SJSA1 (cell line): ENCODE measurements around the gene HLA-C. TPM values are rescaled to one million over a fixed set of nuclear protein-coding genes. Genes with fewer than 3 reads are reported as not detected.
A peak's percentile ranks its signal among the peaks of the same experiment; 100 is the strongest.
"Not testable (repeated sequence)": the region's sequence is repeated elsewhere in the genome, so short reads cannot be mapped to it uniquely, and the experiment has no call there.

Experiments
- DNase-seq, 2 experiments: peaks; one replicate each; pipeline ENCODE4 v3.0.0-alpha.2; 2015 to 2020; ENCODE audit warnings: low spot score in 2 of 2, low read depth in 1 of 2
- H3K27ac ChIP-seq: fragments of 250-450 bp; sonication (Bioruptor Pico); 2 replicates; pipeline ENCODE4 v1.5.1; 2020; ENCODE audit warnings: mild to moderate bottlenecking, moderate library complexity
- H3K27me3 ChIP-seq: fragments of 250-450 bp; sonication (Bioruptor Pico); replicated peaks from 2 replicates; pipeline ENCODE4 v1.5.1; 2020; ENCODE audit warnings: mild to moderate bottlenecking, moderate library complexity
- H3K36me3 ChIP-seq: fragments of 250-450 bp; sonication (Bioruptor Pico); 2 replicates; pipeline ENCODE4 v1.5.1; 2020; ENCODE audit warnings: mild to moderate bottlenecking
- H3K4me1 ChIP-seq: fragments of 250-450 bp; sonication (Bioruptor Pico); replicated peaks from 2 replicates; pipeline ENCODE4 v1.6.1; 2021; ENCODE audit warnings: mild to moderate bottlenecking
- H3K4me3 ChIP-seq: fragments of 250-450 bp; sonication (Bioruptor Pico); 2 replicates; pipeline ENCODE4 v1.5.1; 2020; ENCODE audit warnings: mild to moderate bottlenecking
- H3K9me3 ChIP-seq: fragments of 250-450 bp; sonication (Bioruptor Pico); replicated peaks from 2 replicates; pipeline ENCODE4 v1.5.1; 2020; ENCODE audit warnings: mild to moderate bottlenecking
- total RNA-seq: library from RNA; depleted of rRNA; stranded (reverse); fragments of >200 nt; shearing (Covaris generic); gene quantifications from 2 replicates; pipeline ENCODE4 v1.2.3, GENCODE V29; 2014

The HLA-C gene
- total RNA-seq, 1 experiment from 2014 or later = 818 TPM

DNA sequence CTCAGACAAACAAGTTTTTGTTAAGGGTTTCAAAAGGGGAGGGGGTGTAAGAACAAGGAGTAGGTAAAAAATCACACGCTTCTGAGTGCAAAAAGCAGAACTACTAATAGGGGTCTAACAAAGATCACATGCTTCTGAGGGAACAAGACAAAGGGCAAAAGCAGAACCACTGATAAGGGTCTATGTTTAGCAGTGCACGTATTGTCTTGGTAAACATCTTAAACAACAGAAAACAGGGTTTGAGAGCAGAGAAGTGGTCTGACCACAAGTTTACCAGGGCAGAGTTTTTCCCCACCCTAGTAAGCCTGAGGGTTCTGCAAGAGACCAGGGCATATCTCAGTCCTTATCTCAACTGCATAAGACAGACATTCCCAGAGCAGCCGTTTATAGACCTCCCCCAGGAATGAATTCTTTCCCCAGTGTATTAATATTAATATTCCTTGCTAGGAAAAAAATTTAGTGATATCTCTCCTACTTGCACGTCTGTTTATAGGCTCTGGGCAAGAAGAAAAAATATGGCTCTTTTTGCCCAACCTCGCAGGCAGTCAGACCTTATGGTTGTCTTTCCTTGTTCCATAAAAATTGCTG lies 8.5 kb downstream of the HLA-C start:
- H3K9me3 ChIP-seq, H3K36me3 ChIP-seq, H3K27ac ChIP-seq, H3K27me3 ChIP-seq, H3K4me3 ChIP-seq, DNase-seq, H3K4me1 ChIP-seq: not testable (repeated sequence)

DNA sequence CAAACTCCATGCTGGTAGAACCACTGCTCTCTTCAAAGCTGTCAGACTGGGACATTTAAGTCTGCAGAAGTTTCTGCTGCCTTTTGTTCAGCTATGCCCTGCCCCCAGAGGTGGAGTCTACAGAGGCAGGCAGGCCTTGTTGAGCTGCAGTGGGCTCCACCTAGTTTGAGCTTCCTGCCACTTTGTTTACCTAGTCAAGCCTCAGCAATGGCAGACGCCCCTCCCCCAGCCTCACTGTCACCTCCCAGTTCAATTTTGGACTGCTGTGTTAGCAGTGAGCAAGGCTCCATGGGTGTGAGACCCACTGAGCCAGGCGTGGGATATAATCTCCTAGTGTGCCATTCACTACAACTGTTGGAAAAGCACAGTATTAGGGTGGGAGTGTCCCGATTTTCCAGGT lies 11.9 kb downstream of the HLA-C start:
- not testable (repeated sequence) for DNase-seq, H3K27ac ChIP-seq, H3K27me3 ChIP-seq, H3K36me3 ChIP-seq, H3K9me3 ChIP-seq, H3K4me3 ChIP-seq, H3K4me1 ChIP-seq

DNA sequence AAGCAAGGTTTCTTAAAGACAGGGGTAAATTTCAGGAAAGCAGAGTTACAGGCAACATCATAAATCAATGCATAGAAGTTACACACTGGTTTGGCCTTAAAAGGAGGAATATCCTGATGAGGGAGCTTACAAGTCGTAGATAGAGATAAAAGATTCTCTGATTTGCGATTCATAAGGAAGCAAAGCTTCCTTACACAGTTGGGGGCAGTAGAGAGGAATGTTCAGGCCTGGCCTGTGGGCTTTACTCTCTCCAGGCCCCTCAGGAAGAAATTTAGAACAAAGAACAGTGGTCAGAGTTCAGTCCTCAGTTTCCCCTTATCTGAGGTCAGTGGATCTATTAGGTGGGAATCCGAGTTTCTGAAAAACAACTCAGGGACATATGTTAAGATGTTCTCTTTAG lies 19.3 kb downstream of the HLA-C start:
- Histone ChIP-seq H3K4me3 (no peak overlapping the region), H3K27me3 (peaks cover 22% of the 10 kb centered on the region), H3K27ac (no peak overlapping the region), H3K9me3 (peaks cover 8% of the 10 kb centered on the region), H3K4me1 (no peaks in the 10 kb centered on the region), H3K36me3 (no peaks in the 10 kb centered on the region)
- DNase-seq = no peak

DNA sequence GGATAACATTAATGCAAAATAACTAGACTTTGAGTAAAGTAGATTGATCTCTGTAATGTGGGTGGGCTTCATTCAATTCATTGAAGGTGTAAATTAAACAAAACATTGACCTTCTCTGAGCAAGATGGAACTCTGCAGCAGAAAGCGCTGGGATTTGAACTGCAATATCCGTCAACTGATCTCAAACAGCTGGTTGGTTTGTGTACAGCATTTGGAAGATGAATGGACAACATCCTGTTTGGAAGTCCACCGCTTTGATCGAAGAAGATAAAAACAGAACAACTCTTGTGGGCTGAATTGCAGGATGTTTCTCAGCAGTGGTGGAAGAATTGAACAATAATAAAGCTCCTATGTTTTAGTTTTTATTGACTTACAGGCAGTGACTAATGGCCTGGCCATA lies 20.6 kb downstream of the HLA-C start:
- H3K4me1 ChIP-seq = peaks cover 5% of the 10 kb centered on the region
- peaks cover 13% of the 10 kb centered on the region for H3K9me3 ChIP-seq
- no peaks in the 10 kb centered on the region for H3K36me3 ChIP-seq
- H3K4me3 ChIP-seq = no peak overlapping the region
- no peak overlapping the region for H3K27ac ChIP-seq
- H3K27me3 ChIP-seq = peaks cover 22% of the 10 kb centered on the region
- no peak for DNase-seq

DNA sequence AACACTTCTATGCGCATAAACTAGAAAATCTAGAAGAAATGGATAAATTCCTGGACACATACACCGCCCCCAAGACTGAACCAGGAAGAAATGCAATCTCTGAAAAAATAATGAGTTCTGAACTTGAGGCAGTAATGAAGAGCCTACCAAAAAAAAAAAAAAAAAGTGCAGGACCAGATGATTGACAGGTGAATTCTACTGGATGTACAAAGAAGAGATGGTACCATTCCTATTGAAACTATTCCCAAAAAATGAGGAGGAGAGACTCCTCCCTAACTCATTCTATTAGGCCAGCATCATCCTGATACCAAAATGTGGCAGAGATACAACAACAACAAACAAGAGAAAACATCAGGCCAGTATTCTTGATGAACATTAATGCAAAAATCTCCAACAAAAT lies 22.7 kb downstream of the HLA-C start:
- peaks cover 13% of the 10 kb centered on the region for H3K9me3 ChIP-seq
- H3K27me3 ChIP-seq = peaks cover 22% of the 10 kb centered on the region
- H3K27ac ChIP-seq = no peak overlapping the region
- DNase-seq = no peak
- H3K4me3 ChIP-seq = no peak overlapping the region
- no peaks in the 10 kb centered on the region for H3K36me3 ChIP-seq
- H3K4me1 ChIP-seq = peaks cover 10% of the 10 kb centered on the region

DNA sequence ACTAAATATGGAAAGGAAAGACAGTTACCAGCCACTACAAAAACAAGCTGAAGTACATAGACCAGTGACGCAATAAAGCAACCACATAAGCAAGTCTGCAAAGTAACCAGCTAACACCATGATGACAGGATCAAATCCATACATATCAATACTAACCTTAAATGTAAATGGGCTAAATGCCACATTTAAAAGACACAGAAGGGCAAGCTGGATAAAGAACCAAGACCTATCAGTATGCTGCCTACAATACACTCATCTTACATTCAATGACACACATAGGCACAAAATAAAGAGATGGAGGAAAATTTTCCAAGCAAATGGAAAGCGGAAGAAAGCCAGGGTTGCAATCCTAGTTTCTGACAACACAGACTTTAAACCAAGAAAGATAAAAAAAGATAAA lies 24.1 kb downstream of the HLA-C start:
- Histone ChIP-seq H3K4me1 (peaks cover 10% of the 10 kb centered on the region), H3K4me3 (no peak overlapping the region), H3K36me3 (no peaks in the 10 kb centered on the region), H3K27ac (no peak overlapping the region), H3K9me3 (peaks cover 13% of the 10 kb centered on the region), H3K27me3 (peaks cover 22% of the 10 kb centered on the region)
- no peak for DNase-seq

DNA sequence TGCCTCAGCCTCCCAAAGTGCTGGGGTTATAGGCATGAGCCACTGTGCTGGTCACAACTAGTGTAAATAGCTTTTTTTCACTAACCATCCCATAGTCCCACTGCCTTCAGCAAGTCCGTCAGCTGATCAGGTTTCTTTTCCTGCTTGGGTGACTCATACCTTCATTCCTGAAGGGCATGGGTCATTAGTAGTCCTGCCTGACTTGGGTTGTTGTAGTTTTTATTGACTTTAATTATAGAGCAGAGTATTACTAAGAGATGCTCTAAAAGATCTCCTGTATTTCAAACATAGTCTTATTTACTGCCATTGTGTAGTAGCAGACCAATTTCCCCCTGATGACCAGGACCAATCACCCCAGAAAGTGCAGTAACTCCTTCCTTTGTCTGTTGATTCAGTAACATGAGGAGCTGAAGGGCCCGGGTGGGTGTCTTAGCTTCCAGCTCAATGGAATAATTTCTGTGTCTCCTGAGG lies 25.8 kb downstream of the HLA-C start:
- Histone ChIP-seq H3K27me3 (peaks cover 16% of the 10 kb centered on the region), H3K9me3 (peaks cover 13% of the 10 kb centered on the region), H3K36me3 (no peaks in the 10 kb centered on the region), H3K27ac (no peak overlapping the region), H3K4me1 (peaks cover 10% of the 10 kb centered on the region), H3K4me3 (no peak overlapping the region)
- DNase-seq = peak in 1 of 2 experiments; percentile 51

DNA sequence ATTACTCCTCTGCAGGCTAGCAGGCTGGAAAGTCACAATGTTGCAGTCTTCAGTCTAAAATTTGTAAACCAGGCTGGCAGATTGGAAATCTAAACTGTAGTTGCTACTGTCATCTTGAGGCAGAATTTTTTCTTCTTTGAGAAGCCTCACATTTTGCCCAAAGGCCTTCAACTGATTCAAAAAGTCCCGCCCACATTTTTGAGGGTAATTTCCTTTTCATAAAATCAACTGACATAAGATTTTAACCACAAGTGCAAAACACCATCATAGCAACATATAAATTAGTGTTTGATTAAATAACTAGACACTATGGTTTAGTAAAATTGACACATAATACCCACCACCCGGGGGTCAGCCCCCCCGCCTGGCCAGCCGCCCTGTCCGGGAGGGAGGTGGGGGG lies 28.4 kb downstream of the HLA-C start:
- H3K27ac ChIP-seq = no peak overlapping the region
- H3K36me3 ChIP-seq = no peaks in the 10 kb centered on the region
- H3K4me1 ChIP-seq = peaks cover 10% of the 10 kb centered on the region
- H3K4me3 ChIP-seq = no peak overlapping the region
- H3K27me3 ChIP-seq = peaks cover 12% of the 10 kb centered on the region
- no peak for DNase-seq
- peaks cover 13% of the 10 kb centered on the region for H3K9me3 ChIP-seq

DNA sequence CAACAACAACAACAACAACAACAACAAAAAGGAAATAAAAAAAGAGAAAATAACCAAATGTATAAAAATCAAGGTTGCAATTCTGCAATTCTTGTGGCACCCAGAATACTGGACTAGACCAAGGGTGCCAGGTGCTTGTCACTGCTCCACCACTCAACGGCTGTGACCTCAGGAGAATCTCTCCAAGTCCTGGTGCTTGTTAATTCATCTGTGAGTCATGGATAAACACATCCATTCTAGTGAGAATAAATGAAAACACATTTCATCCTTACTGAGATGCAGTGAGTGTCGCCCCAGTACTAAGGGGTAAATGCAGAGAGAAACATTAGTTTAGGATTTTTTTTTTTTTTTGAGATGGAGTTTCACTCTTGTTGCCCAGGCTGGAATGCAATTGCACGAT lies 32.0 kb downstream of the HLA-C start:
- DNase-seq = no peak
- Histone ChIP-seq H3K36me3 (no peaks in the 10 kb centered on the region), H3K9me3 (no peaks in the 10 kb centered on the region), H3K4me3 (no peak overlapping the region), H3K4me1 (no peaks in the 10 kb centered on the region), H3K27me3 (0 out of 2 replicates have a peak, but pooled peaks cover 5% of the 10 kb centered on the region), H3K27ac (no peak overlapping the region)

DNA sequence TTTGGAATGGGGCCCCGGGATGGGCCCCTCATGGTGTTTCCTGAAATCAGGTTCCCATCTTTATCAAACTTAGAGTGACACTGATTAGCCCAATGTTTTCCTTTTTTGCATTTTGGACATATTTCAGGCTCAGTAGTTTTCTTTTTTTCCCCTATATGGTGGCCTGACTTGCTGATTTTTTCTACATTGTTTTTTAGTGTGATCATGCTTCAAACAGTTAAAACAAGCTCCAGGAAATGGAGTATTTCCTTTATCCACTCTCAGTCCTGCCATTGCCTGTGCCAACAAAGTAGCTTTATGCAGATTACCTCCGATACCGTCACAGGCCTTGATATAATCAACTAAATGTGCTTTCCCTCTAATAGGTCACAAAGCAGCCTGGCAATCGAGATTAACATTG lies 37.8 kb downstream of the HLA-C start:
- not testable (repeated sequence) for H3K27ac ChIP-seq, H3K36me3 ChIP-seq, H3K4me3 ChIP-seq, DNase-seq, H3K4me1 ChIP-seq, H3K9me3 ChIP-seq
- peaks cover 25% of the 10 kb centered on the region for H3K27me3 ChIP-seq

DNA sequence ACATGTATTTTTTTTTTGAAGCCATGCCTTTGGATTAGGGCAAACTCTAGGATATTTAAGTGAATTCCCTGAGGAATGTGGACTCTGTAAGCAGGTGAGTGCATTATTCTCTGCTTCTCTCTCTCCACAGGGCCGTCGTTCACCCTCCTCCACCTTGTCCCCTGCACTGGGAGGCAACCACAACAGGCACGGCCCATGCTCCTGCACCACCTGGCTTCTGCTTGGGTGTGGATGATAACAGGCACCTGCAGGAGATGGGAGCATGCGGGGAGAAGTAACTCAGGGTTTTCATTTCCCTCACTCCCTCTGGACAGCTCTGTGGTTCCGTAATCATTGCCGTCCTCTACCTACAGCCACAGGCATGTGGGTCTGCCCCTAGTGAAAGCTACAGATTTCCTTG lies 43.4 kb downstream of the HLA-C start:
- Histone ChIP-seq H3K36me3 (no peaks in the 10 kb centered on the region), H3K4me3 (no peak overlapping the region), H3K9me3 (no peaks in the 10 kb centered on the region), H3K27ac (no peak overlapping the region), H3K4me1 (no peaks in the 10 kb centered on the region), H3K27me3 (peaks cover 25% of the 10 kb centered on the region)
- no peak for DNase-seq

DNA sequence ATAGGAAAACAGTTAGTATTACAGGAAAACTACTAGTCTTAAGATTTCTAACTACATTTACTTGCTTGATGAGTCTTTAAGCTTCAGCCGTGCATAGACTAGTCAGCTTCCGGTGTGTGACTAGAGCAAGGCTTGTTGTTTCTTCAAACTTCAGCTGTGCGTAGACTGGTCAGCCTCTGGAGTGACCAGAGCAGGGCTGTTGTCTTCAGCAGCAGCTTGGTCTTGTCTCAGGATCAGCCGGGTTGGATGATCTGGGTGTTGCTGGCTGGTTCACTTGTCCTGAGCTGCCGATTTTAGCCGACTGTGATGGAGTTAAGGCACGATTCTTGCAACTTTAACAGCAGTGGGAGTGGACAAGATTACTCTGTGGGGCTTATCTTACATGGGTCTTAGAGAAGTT lies 44.7 kb downstream of the HLA-C start:
- no peak overlapping the region for H3K27ac ChIP-seq
- H3K9me3 ChIP-seq = no peaks in the 10 kb centered on the region
- peaks cover 19% of the 10 kb centered on the region for H3K27me3 ChIP-seq
- H3K4me1 ChIP-seq = no peaks in the 10 kb centered on the region
- H3K4me3 ChIP-seq = no peak overlapping the region
- no peak for DNase-seq
- H3K36me3 ChIP-seq = no peaks in the 10 kb centered on the region

DNA sequence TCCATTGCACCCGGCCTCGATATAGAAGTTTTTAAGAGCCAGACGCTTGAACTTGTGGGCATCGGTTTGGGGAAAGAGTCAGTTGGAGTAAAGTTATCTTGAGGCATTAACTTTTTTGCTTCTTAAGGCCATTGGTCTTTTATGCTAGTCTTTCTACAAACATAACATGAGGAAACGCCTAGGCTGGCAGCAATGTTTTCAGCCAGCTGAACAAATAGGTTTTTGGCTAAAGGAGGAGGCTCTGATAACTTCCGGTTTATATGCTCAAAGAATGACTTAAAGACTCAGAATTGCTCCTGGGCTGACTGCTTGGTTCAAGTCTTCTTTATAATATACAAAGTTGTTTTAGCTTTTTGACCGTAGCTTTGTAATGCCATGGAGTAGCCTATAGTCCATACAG lies 46.2 kb downstream of the HLA-C start:
- peaks cover 7% of the 10 kb centered on the region; the same call in 1 of the 2 replicates for H3K27me3 ChIP-seq
- DNase-seq = no peak
- H3K4me3 ChIP-seq = no peak overlapping the region
- no peaks in the 10 kb centered on the region for H3K36me3 ChIP-seq
- no peaks in the 10 kb centered on the region for H3K4me1 ChIP-seq
- H3K9me3 ChIP-seq = no peaks in the 10 kb centered on the region
- no peak overlapping the region for H3K27ac ChIP-seq

DNA sequence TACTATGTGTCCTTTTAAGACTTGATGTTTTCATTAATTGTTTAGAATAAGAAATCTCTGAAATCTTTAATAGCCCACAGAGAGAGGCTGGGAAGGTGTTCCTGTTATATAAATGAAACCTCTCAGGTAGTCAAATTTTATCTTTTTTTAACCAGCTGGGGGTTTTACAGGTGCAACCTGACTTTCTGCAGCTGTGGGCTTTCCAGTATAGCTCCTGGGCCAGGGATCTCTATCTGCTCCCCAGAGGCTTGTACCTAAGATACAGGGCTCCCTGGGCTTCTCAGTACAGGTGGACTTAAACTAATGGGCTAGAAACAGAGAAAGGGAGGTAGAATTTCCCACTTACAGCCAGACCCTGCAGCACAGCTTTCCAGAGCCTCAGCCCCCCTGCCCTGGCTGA lies 49.4 kb downstream of the HLA-C start:
- no peak for DNase-seq
- H3K9me3 ChIP-seq = no peaks in the 10 kb centered on the region
- no peak overlapping the region for H3K4me3 ChIP-seq

More for the DNA sequence above, 49.4 kb downstream of the HLA-C start:
- H3K27ac ChIP-seq = no peak overlapping the region
- no peaks in the 10 kb centered on the region for H3K4me1 ChIP-seq
- no peaks in the 10 kb centered on the region for H3K36me3 ChIP-seq
- H3K27me3 ChIP-seq = 0 out of 2 replicates have a peak, but pooled peaks cover 2% of the 10 kb centered on the region
